ENCODE results near the gene CCDC106.

Gene CCDC106

GRCh38 chr19:55683449-55684261 is 35.6 kb downstream of the CCDC106 start:
- no peak for TF ChIP-seq EZH2 (optimal IDR thresholded peaks at IDR 0.05; ENCODE audit: low read depth, low read length)
- TF ChIP-seq CTCF (IDR thresholded peaks at IDR 0.05; ENCODE audit: low read length): no peak
- no peak for TF ChIP-seq EZH2phosphoT487 (IDR thresholded peaks at IDR 0.05; ENCODE audit: low read length)
- Histone ChIP-seq H2AFZ (ENCODE audit: low read length) (no peak overlapping the region), H3K79me2 (ENCODE audit: low read length) (peaks cover 90% of the 10 kb centered on the region), H3K27ac (ENCODE audit: low read length) (no peak overlapping the region), H3K9me3 (replicated peaks; ENCODE audit: insufficient read depth, low read length) (no peaks in the 10 kb centered on the region), H3K27me3 (replicated peaks; ENCODE audit: insufficient read depth, low read length) (no peaks in the 10 kb centered on the region), H3K4me3 (ENCODE audit: low read length) (no peak overlapping the region), H3F3A (ENCODE audit: insufficient read depth, low read length) (no peaks in the 10 kb centered on the region; the same call in 1 of the 2 replicates), H4K20me1 (ENCODE audit: insufficient read depth, low read length) (no peaks in the 10 kb centered on the region), H3K9me2 (replicated peaks; ENCODE audit: insufficient read depth, low read length) (no peaks in the 10 kb centered on the region), H3K36me3 (replicated peaks; ENCODE audit: insufficient read depth, low read length) (0 out of 2 replicates have a peak, but pooled peaks cover 6% of the 10 kb centered on the region), H3K4me1 (ENCODE audit: low read length) (peaks cover 6% of the 10 kb centered on the region), H3K9ac (ENCODE audit: low read length) (no peak overlapping the region), H3K4me2 (ENCODE audit: low read depth, low read length) (no peak overlapping the region)
- no peak for DNase-seq

GRCh38 chr19:55684946-55685681 is 37.1 kb downstream of the CCDC106 start:
- H3K9me2 ChIP-seq (replicated peaks; ENCODE audit: insufficient read depth, low read length): no peaks in the 10 kb centered on the region
- no peak overlapping the region for H3K27ac ChIP-seq (ENCODE audit: low read length)
- peaks cover 79% of the 10 kb centered on the region for H3K79me2 ChIP-seq (ENCODE audit: low read length)
- H3K4me3 ChIP-seq (ENCODE audit: low read length): no peak overlapping the region
- H3K9ac ChIP-seq (ENCODE audit: low read length): no peak overlapping the region
- TF ChIP-seq EZH2phosphoT487 (IDR thresholded peaks at IDR 0.05; ENCODE audit: low read length) (no peak), CTCF (IDR thresholded peaks at IDR 0.05; ENCODE audit: low read length) (no peak), EZH2 (optimal IDR thresholded peaks at IDR 0.05; ENCODE audit: low read depth, low read length) (no peak)
- no peaks in the 10 kb centered on the region for H3K4me1 ChIP-seq (ENCODE audit: low read length)
- no peaks in the 10 kb centered on the region for H4K20me1 ChIP-seq (ENCODE audit: insufficient read depth, low read length)
- DNase-seq: no peak
- no peak overlapping the region for H2AFZ ChIP-seq (ENCODE audit: low read length)
- 0 out of 2 replicates have a peak, but pooled peaks cover 6% of the 10 kb centered on the region for H3K36me3 ChIP-seq (replicated peaks; ENCODE audit: insufficient read depth, low read length)
- H3K9me3 ChIP-seq (replicated peaks; ENCODE audit: insufficient read depth, low read length): no peaks in the 10 kb centered on the region
- H3F3A ChIP-seq (ENCODE audit: insufficient read depth, low read length): no peaks in the 10 kb centered on the region
- no peak overlapping the region for H3K4me2 ChIP-seq (ENCODE audit: low read depth, low read length)
- H3K27me3 ChIP-seq (replicated peaks; ENCODE audit: insufficient read depth, low read length): no peaks in the 10 kb centered on the region

GRCh38 chr19:55685776-55686175 is 37.8 kb downstream of the CCDC106 start:
- Histone ChIP-seq H3K79me2 (ENCODE audit: low read length) (peaks cover 72% of the 10 kb centered on the region), H3K9ac (ENCODE audit: low read length) (no peak overlapping the region)

More at GRCh38 chr19:55685776-55686175, 37.8 kb downstream of the CCDC106 start:
- H3K4me3 ChIP-seq (ENCODE audit: low read length): no peak overlapping the region
- DNase-seq: no peak
- H3K9me3 ChIP-seq (replicated peaks; ENCODE audit: insufficient read depth, low read length): no peaks in the 10 kb centered on the region
- no peak overlapping the region for H3K27ac ChIP-seq (ENCODE audit: low read length)
- H3K27me3 ChIP-seq (replicated peaks; ENCODE audit: insufficient read depth, low read length): no peaks in the 10 kb centered on the region
- H3K4me1 ChIP-seq (ENCODE audit: low read length): no peaks in the 10 kb centered on the region
- no peaks in the 10 kb centered on the region for H3K9me2 ChIP-seq (replicated peaks; ENCODE audit: insufficient read depth, low read length)
- no peaks in the 10 kb centered on the region for H3F3A ChIP-seq (ENCODE audit: insufficient read depth, low read length)
- no peaks in the 10 kb centered on the region for H4K20me1 ChIP-seq (ENCODE audit: insufficient read depth, low read length)
- H3K36me3 ChIP-seq (replicated peaks; ENCODE audit: insufficient read depth, low read length): 0 out of 2 replicates have a peak, but pooled peaks cover 6% of the 10 kb centered on the region
- TF ChIP-seq CTCF (IDR thresholded peaks at IDR 0.05; ENCODE audit: low read length) (no peak), EZH2 (optimal IDR thresholded peaks at IDR 0.05; ENCODE audit: low read depth, low read length) (no peak), EZH2phosphoT487 (IDR thresholded peaks at IDR 0.05; ENCODE audit: low read length) (no peak)
- no peak overlapping the region for H2AFZ ChIP-seq (ENCODE audit: low read length)
- H3K4me2 ChIP-seq (ENCODE audit: low read depth, low read length): no peak overlapping the region

Measured in MM.1S (cell line).